IMR-90 (cell line): ENCODE measurements around the gene ATP11B. TPM values are rescaled to one million over a fixed set of nuclear protein-coding genes. Genes with fewer than 3 reads are reported as not detected.

ENCODE experiments used
- ATAC-seq: fragments of 200-7000 bp; cut with Tn5 transposase; 2 replicates; pipeline ENCODE4 v1.9.1; 2020; ENCODE audit warnings: low read depth, mild to moderate bottlenecking, moderate library complexity
- BruUV-seq: library from RNA; stranded (reverse); fragments of 400-500 nt; replicated peaks from 2 replicates; lab custom pipeline; 2021; lab: Mats Ljungman, UMichigan
- CTCF ChIA-PET: fragments of 300-600 bp; formaldehyde crosslinking; extraction: SDS; loops from one replicate; lab custom pipeline; 2021; ENCODE audit warnings: antibody characterized with exemption; lab: Yijun Ruan, JAX
- POLR2A ChIA-PET: fragments of 300-600 bp; sonication (Branson Sonifier 250); formaldehyde crosslinking; loops from one replicate; lab custom pipeline; 2022; ENCODE audit warnings: antibody characterized with exemption; ENCODE audit not compliant: unreplicated experiment; lab: Charles Lee
- DNase-seq: peaks from one replicate; pipeline ENCODE4 v3.0.0; 2013
- H2AFZ ChIP-seq: replicated peaks from 2 replicates; pipeline ENCODE3; 2013; ENCODE audit warnings: low read length, mild to moderate bottlenecking; ENCODE audit not compliant: poor library complexity
- H2AK5ac ChIP-seq: 2 replicates; pipeline ENCODE4 v1.6.1; 2013; ENCODE audit warnings: low read depth, low read length, inconsistent platforms
- H2AK9ac ChIP-seq: replicated peaks from 2 replicates; pipeline ENCODE3; 2013; ENCODE audit warnings: mild to moderate bottlenecking, low read depth, low read length, moderate library complexity; ENCODE audit not compliant: poor library complexity
- H2BK120ac ChIP-seq: 2 replicates; pipeline ENCODE4 v1.6.1; 2013; ENCODE audit warnings: low read depth, low read length, inconsistent platforms
- H2BK15ac ChIP-seq: 3 replicates; pipeline ENCODE4 v1.6.1; 2013; ENCODE audit warnings: low read depth, low read length, inconsistent platforms
- H2BK20ac ChIP-seq: 2 replicates; pipeline ENCODE4 v1.6.1; 2013; ENCODE audit warnings: low read depth, mild to moderate bottlenecking, inconsistent platforms, low read length, moderate library complexity
- H2BK5ac ChIP-seq: 2 replicates; pipeline ENCODE4 v1.6.1; 2013; ENCODE audit warnings: mild to moderate bottlenecking, low read depth, low read length, inconsistent platforms; ENCODE audit not compliant: poor library complexity, severe bottlenecking
- H3K14ac ChIP-seq: replicated peaks from 2 replicates; pipeline ENCODE4 v1.6.1; 2013; ENCODE audit warnings: low read depth, low read length, inconsistent platforms
- H3K18ac ChIP-seq: 2 replicates; pipeline ENCODE4 v1.6.1; 2013; ENCODE audit warnings: low read depth, low read length, control low read depth
- H3K23ac ChIP-seq: 2 replicates; pipeline ENCODE4 v1.6.1; 2013; ENCODE audit warnings: low read depth, low read length, inconsistent platforms
- H3K27ac ChIP-seq: 2 replicates; pipeline ENCODE4 v1.5.1; 2013; ENCODE audit warnings: mild to moderate bottlenecking, control low read depth, low read length; ENCODE audit not compliant: insufficient read depth
- H3K27me3 ChIP-seq: 2 replicates; pipeline ENCODE4 v1.6.1; 2013; ENCODE audit warnings: low read length; ENCODE audit not compliant: control insufficient read depth, insufficient read depth
- H3K36me3 ChIP-seq: 2 replicates; pipeline ENCODE4 v1.6.1; 2013; ENCODE audit warnings: low read length, mixed read lengths; ENCODE audit not compliant: control insufficient read depth, insufficient read depth
- H3K4ac ChIP-seq: 2 replicates; pipeline ENCODE4 v1.6.1; 2013; ENCODE audit warnings: low read depth, low read length, inconsistent platforms
- H3K4me1 ChIP-seq: 2 replicates; pipeline ENCODE4 v1.6.1; 2013; ENCODE audit warnings: low read length, mixed read lengths; ENCODE audit not compliant: control insufficient read depth, insufficient read depth
- H3K4me2 ChIP-seq: 2 replicates; pipeline ENCODE4 v1.6.1; 2013; ENCODE audit warnings: low read depth, mild to moderate bottlenecking, control low read depth, low read length, moderate library complexity
- H3K4me3 ChIP-seq: 2 replicates; pipeline ENCODE4 v1.5.1; 2013; ENCODE audit warnings: low read depth, mild to moderate bottlenecking, control low read depth, low read length, moderate library complexity; ENCODE audit not compliant: insufficient read depth
- H3K56ac ChIP-seq: 2 replicates; pipeline ENCODE4 v1.6.1; 2013; ENCODE audit warnings: low read length, inconsistent platforms; ENCODE audit not compliant: insufficient read depth; ENCODE audit errors: extremely low read depth
- H3K79me1 ChIP-seq, 2 experiments: 2 replicates each; pipeline ENCODE4 v1.6.1; 2013; ENCODE audit warnings: low read length in 2 of 2, inconsistent platforms in 1 of 2, low read depth in 1 of 2
- H3K9ac ChIP-seq: 2 replicates; pipeline ENCODE4 v1.6.1; 2013; ENCODE audit warnings: low read depth, low read length, control low read depth
- H3K9me1 ChIP-seq: 2 replicates; pipeline ENCODE4 v1.6.1; 2013; ENCODE audit warnings: low read length, inconsistent platforms; ENCODE audit not compliant: insufficient read depth
- H3K9me3 ChIP-seq: 2 replicates; pipeline ENCODE4 v1.6.1; 2013; ENCODE audit warnings: low read length; ENCODE audit not compliant: control insufficient read depth, insufficient read depth
- H4K20me1 ChIP-seq: 2 replicates; pipeline ENCODE4 v1.6.1; 2013; ENCODE audit warnings: low read length, inconsistent platforms; ENCODE audit not compliant: insufficient read depth
- H4K5ac ChIP-seq: 2 replicates; pipeline ENCODE4 v1.6.1; 2013; ENCODE audit warnings: mild to moderate bottlenecking, low read depth, low read length, control low read depth
- H4K8ac ChIP-seq, 2 experiments: 2 replicates each; pipeline ENCODE4 v1.6.1; 2013; ENCODE audit warnings: low read depth in 2 of 2, low read length in 2 of 2, control low read depth in 1 of 2, inconsistent platforms in 1 of 2
- H4K91ac ChIP-seq: 2 replicates; pipeline ENCODE4 v1.6.1; 2013; ENCODE audit warnings: low read depth, low read length, inconsistent platforms; ENCODE audit not compliant: insufficient read depth
- BHLHE40 ChIP-seq: fragments of 150-350 bp; IDR thresholded peaks from 2 replicates; pipeline ENCODE4 v1.6.1; 2016; ENCODE audit warnings: mild to moderate bottlenecking, low read depth, low read length
- CEBPB ChIP-seq: IDR thresholded peaks from 2 replicates; pipeline ENCODE4 v1.6.1; 2012; ENCODE audit warnings: low read depth, low read length, improper control_type of control experiment
- CHD1 ChIP-seq: IDR thresholded peaks from 2 replicates; pipeline ENCODE4 v1.6.1; 2012; ENCODE audit warnings: low read depth, low read length, improper control_type of control experiment
- FOS ChIP-seq: fragments of 150-350 bp; IDR thresholded peaks from 2 replicates; pipeline ENCODE4 v1.6.1; 2016; ENCODE audit warnings: low read depth, low read length
- MAFK ChIP-seq: IDR thresholded peaks from 2 replicates; pipeline ENCODE4 v1.6.1; 2012; ENCODE audit warnings: low read depth, low read length, improper control_type of control experiment
- MXI1 ChIP-seq: IDR thresholded peaks from 2 replicates; pipeline ENCODE4 v1.6.1; 2012; ENCODE audit warnings: low read depth, mild to moderate bottlenecking, low read length, moderate library complexity, borderline replicate concordance
- RCOR1 ChIP-seq: IDR thresholded peaks from 2 replicates; pipeline ENCODE4 v1.6.1; 2012; ENCODE audit warnings: mild to moderate bottlenecking, low read length, improper control_type of control experiment; ENCODE audit not compliant: insufficient replicate concordance
- dilution Hi-C: fragments of 300-500 bp; cut with HindIII; formaldehyde crosslinking; loops from one replicate; pipeline ENCODE4 v1.14.3; 2018; ENCODE audit warnings: low sequenced_read_pairs; ENCODE audit not compliant: unreplicated experiment
- in situ Hi-C: fragments of 300-500 bp; cut with MboI; formaldehyde crosslinking; loops from 3 replicates; pipeline ENCODE4 v1.14.3; 2019; ENCODE audit warnings: low sequenced_read_pairs, inconsistent platforms, mixed read lengths
- intact Hi-C: fragments of 100-400 bp; cut with micrococcal nuclease; formaldehyde crosslinking; loops from 2 replicates; pipeline ENCODE4 v1.10.0; 2022
- polyA plus RNA-seq, 3 experiments: library from polyadenylated mRNA; depleted of rRNA; stranded (reverse); fragments of >200 nt; gene quantifications; 2 replicates each; pipeline ENCODE4 v1.2.3, GENCODE V29; 2012; ENCODE audit warnings: low replicate concordance in 1 of 3
- total RNA-seq: library from RNA; depleted of rRNA; stranded (reverse); fragments of >200 nt; gene quantifications from 2 replicates; pipeline ENCODE4 v1.2.3, GENCODE V29; 2012
- TF ChIP-seq, protein P1 (sequence below): fragments of 150-350 bp; IDR thresholded peaks from 2 replicates; pipeline ENCODE4 v1.6.1; 2016; ENCODE audit warnings: low read depth, mild to moderate bottlenecking, low read length, moderate library complexity, borderline replicate concordance
- TF ChIP-seq, protein P2 (sequence below): fragments of 150-350 bp; IDR thresholded peaks from 2 replicates; pipeline ENCODE4 v1.6.1; 2017; ENCODE audit warnings: mild to moderate bottlenecking, antibody characterized with exemption, low read length, low read depth

The ATP11B gene
- total and polyA plus RNA-seq, 2 of the 4 experiments (the other 2 are of a cell fraction) = 10.0 to 39.6 TPM

DNA sequence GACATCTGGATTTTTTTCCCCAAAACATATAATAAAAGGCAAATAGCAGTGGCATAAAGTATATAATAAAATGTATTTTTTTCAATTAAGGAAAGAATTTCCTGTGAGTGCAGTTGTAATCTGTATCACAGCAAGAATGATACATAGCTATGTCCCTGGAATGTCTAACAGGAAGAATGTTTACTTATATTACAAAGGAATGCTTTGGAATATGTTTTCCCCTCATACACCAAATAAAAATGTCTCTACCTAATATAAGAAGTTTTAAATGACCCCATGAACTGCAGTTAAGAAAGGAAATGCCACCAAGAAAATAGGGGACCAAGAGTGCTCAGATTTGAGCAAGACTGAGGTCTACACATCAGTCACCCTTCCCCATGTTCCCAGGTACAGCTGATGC, 38.0 kb upstream of the ATP11B start:
- no peak for DNase-seq
- no peak overlapping the region for H2AFZ ChIP-seq
- TF ChIP-seq CEBPB (no peak), MXI1 (no peak), CHD1 (no peak), RCOR1 (no peak), BHLHE40 (no peak), MAFK (no peak), FOS (no peak)
- TF ChIP-seq, protein P1, sequence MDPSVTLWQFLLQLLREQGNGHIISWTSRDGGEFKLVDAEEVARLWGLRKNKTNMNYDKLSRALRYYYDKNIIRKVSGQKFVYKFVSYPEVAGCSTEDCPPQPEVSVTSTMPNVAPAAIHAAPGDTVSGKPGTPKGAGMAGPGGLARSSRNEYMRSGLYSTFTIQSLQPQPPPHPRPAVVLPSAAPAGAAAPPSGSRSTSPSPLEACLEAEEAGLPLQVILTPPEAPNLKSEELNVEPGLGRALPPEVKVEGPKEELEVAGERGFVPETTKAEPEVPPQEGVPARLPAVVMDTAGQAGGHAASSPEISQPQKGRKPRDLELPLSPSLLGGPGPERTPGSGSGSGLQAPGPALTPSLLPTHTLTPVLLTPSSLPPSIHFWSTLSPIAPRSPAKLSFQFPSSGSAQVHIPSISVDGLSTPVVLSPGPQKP = no peak
- TF ChIP-seq, protein P2, sequence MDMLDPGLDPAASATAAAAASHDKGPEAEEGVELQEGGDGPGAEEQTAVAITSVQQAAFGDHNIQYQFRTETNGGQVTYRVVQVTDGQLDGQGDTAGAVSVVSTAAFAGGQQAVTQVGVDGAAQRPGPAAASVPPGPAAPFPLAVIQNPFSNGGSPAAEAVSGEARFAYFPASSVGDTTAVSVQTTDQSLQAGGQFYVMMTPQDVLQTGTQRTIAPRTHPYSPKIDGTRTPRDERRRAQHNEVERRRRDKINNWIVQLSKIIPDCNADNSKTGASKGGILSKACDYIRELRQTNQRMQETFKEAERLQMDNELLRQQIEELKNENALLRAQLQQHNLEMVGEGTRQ = no peak

More for the DNA sequence above, 38.0 kb upstream of the ATP11B start:
- no peak overlapping the region for H3K23ac ChIP-seq
- H3K9me3 ChIP-seq = peaks cover 3% of the 10 kb centered on the region; the same call in 1 of the 2 replicates
- H3K56ac ChIP-seq = no peak overlapping the region
- no peaks in the 10 kb centered on the region for H4K20me1 ChIP-seq
- peak overlapping the region; percentile 90; the same call in 1 of the 2 replicates for H4K5ac ChIP-seq
- no peak overlapping the region for H4K91ac ChIP-seq
- H3K27me3 ChIP-seq = peaks cover 2% of the 10 kb centered on the region; the same call in 1 of the 2 replicates
- POLR2A ChIA-PET = no interaction called here
- H3K4me2 ChIP-seq = peak overlapping the region; percentile 64; the same call in 1 of the 2 replicates
- peak overlapping the region; percentile 30; the same call in 1 of the 2 replicates for H2BK120ac ChIP-seq
- H2BK20ac ChIP-seq = peak overlapping the region; percentile 46; the same call in 1 of the 2 replicates
- CTCF ChIA-PET = interaction anchor here (0.5 kb wide), 1 partner anchor 228 kb away, joined by 3 read pairs; no protein-coding TSS in a partner anchor
- H2AK5ac ChIP-seq = no peak overlapping the region
- peak overlapping the region; percentile 16; the same call in 1 of the 2 replicates for H3K27ac ChIP-seq
- H3K4ac ChIP-seq = peak overlapping the region; percentile 52
- H2BK5ac ChIP-seq = no peak overlapping the region
- BruUV-seq = no TSS peak
- dilution Hi-C loops = no loop called here
- H3K79me1 ChIP-seq = no peaks in the 10 kb centered on the region
- in situ Hi-C loops = no loop called here
- H3K18ac ChIP-seq = peak overlapping the region; percentile 80; the same call in 1 of the 2 replicates
- H3K4me1 ChIP-seq = peaks cover 4% of the 10 kb centered on the region
- no peaks in the 10 kb centered on the region for H3K36me3 ChIP-seq
- no peak overlapping the region for H3K9ac ChIP-seq
- no peak overlapping the region for H2AK9ac ChIP-seq
- H2BK15ac ChIP-seq = no peak overlapping the region; the same call in 2 of the 3 replicates
- peak; percentile 74 for ATAC-seq
- intact Hi-C loops = no loop called here
- H3K4me3 ChIP-seq = no peak overlapping the region
- peak overlapping the region; percentile 19 for H3K14ac ChIP-seq
- no peak overlapping the region for H4K8ac ChIP-seq
- H3K9me1 ChIP-seq = 0 out of 2 replicates have a peak, but pooled peaks cover 5% of the 10 kb centered on the region
